Sigmoid colon (tissue), 7 donors: Measurements from ENCODE around the gene APOOL. TPM values are rescaled to one million over a fixed set of nuclear protein-coding genes. Genes with fewer than 3 reads are reported as not detected.

Experiments
- DNase-seq: peaks from one replicate; pipeline ENCODE4 v3.0.0-alpha.2; 2019
- H3K27ac ChIP-seq, 4 donors: fragments of 200-600 bp; sonication (generic); one replicate each; pipeline ENCODE4 v1.5.1; 2016 to 2019; ENCODE audit warnings: mild to moderate bottlenecking in 1 of 4
- H3K27me3 ChIP-seq, 3 donors: fragments of 200-600 bp; sonication (generic); one replicate each; pipeline ENCODE4 v1.5.1; 2019; ENCODE audit warnings: mild to moderate bottlenecking in 1 of 3
- H3K36me3 ChIP-seq, 4 donors: fragments of 200-600 bp; sonication (generic); one replicate each; pipeline ENCODE4 v1.5.1; 2016 to 2019
- H3K4me1 ChIP-seq, 4 donors: fragments of 200-600 bp; sonication (generic); one replicate each; pipeline ENCODE4 v1.5.1; 2017 to 2019
- H3K4me3 ChIP-seq, 4 donors: fragments of 200-600 bp; sonication (generic); one replicate each; pipeline ENCODE4 v1.5.1; 2017 to 2019; ENCODE audit warnings: mild to moderate bottlenecking in 2 of 4, moderate library complexity in 1 of 4
- H3K9me3 ChIP-seq, 4 donors: fragments of 200-600 bp in 3 of 4; sonication (generic) in 3 of 4; one replicate each; pipeline versions ENCODE4 v1.5.1 to v1.6.1; 2013 to 2019
- EP300 ChIP-seq, 4 donors: sonication (generic); formaldehyde crosslinking; IDR thresholded peaks; one replicate each; pipeline ENCODE4 v1.6.1; 2017; ENCODE audit warnings: antibody characterized with exemption in 4 of 4
- POLR2A ChIP-seq, 2 donors: fragments of 450-650 bp; IDR thresholded peaks; one replicate each; pipeline ENCODE4 v1.6.1; 2016; ENCODE audit warnings: antibody characterized with exemption in 2 of 2, mild to moderate bottlenecking in 2 of 2, moderate library complexity in 2 of 2
- POLR2AphosphoS5 ChIP-seq, 4 donors: sonication (generic); formaldehyde crosslinking; IDR thresholded peaks; one replicate each; pipeline ENCODE4 v1.6.1; 2017; ENCODE audit warnings: antibody characterized with exemption in 4 of 4
- WGBS, 2 donors: extraction: QIAGEN DNeasy Blood & Tissue Kit; methylation state at CpG; one replicate each; pipeline ENCODE4 v1.1.7; 2013; 5-methylcytosine and 5-hydroxymethylcytosine counted together
- intact Hi-C: fragments of 100-400 bp; cut with DNase I; formaldehyde crosslinking; loops from one replicate; pipeline ENCODE4 v1.15.1; 2023
- polyA plus RNA-seq, 3 donors: library from polyadenylated mRNA; stranded (reverse); fragments of 200-250 nt; gene quantifications; one replicate each; pipeline ENCODE4 v1.2.3, GENCODE V29; 2013
- total RNA-seq, 4 donors: library from RNA; depleted of rRNA; stranded (reverse); fragments of >200 nt; gene quantifications; one replicate each; pipeline ENCODE4 v1.1.0, GENCODE V29; 2016
- TF ChIP-seq, protein P1 (sequence below), 4 experiments: fragments of 450-650 bp in 3 of 4; fragments of 200-600 bp in 1 of 4; IDR thresholded peaks; one replicate each; pipeline ENCODE4 v1.5.1; 2016 to 2019; ENCODE audit warnings: antibody characterized with exemption in 4 of 4, mild to moderate bottlenecking in 3 of 4, moderate library complexity in 2 of 4
- donor health status: healthy with polysubstance abuse.
- donor health status: Bipolar disorder and iron deficiency.
- donor health status: healthy.

APOOL gene
- total and polyA plus RNA-seq, 7 donors = 3.0 to 16.8 (median 8.1) TPM

DNA sequence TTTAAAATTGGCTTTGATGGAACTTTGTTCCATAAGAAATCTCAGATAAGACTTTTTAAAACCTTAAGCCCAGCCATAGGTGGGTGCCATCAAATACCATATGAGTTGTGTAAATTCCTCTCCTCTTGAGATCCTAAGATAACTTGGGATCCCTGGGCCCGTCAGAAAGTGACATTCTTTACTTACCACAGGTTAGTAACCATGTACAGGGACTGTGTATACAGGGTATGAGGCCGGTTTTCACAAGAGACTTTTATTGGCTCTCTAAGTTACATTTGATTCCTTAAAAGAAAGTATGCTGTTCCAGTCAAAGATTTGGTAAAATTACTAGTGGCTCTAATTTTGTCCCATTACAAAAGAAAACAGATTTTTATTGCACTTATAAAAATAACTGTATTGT lies 110.1 kb downstream of the APOOL start:
- Histone ChIP-seq H3K4me3 (no peak overlapping the region), H3K9me3 (no peaks in the 10 kb centered on the region), H3K36me3 (no peaks in the 10 kb centered on the region), H3K27me3 (no peaks in the 10 kb centered on the region), H3K27ac (no peak overlapping the region), H3K4me1 (no peaks in the 10 kb centered on the region)
- 77 to 91% methylated on average over 2 of the region's 2 CpGs for whole genome bisulfite sequencing, 2 donors
- intact Hi-C loops = loop anchor here (5.0 kb wide), 1 partner anchor 429 kb away; no protein-coding TSS in a partner anchor
- TF ChIP-seq EP300 (IDR thresholded peaks at IDR 0.05) (no peak), POLR2AphosphoS5 (IDR thresholded peaks at IDR 0.05) (no peak), POLR2A (IDR thresholded peaks at IDR 0.05) (no peak)
- TF ChIP-seq, protein P1, sequence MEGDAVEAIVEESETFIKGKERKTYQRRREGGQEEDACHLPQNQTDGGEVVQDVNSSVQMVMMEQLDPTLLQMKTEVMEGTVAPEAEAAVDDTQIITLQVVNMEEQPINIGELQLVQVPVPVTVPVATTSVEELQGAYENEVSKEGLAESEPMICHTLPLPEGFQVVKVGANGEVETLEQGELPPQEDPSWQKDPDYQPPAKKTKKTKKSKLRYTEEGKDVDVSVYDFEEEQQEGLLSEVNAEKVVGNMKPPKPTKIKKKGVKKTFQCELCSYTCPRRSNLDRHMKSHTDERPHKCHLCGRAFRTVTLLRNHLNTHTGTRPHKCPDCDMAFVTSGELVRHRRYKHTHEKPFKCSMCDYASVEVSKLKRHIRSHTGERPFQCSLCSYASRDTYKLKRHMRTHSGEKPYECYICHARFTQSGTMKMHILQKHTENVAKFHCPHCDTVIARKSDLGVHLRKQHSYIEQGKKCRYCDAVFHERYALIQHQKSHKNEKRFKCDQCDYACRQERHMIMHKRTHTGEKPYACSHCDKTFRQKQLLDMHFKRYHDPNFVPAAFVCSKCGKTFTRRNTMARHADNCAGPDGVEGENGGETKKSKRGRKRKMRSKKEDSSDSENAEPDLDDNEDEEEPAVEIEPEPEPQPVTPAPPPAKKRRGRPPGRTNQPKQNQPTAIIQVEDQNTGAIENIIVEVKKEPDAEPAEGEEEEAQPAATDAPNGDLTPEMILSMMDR (IDR thresholded peaks at IDR 0.05) = no peak
- no peak for DNase-seq

DNA sequence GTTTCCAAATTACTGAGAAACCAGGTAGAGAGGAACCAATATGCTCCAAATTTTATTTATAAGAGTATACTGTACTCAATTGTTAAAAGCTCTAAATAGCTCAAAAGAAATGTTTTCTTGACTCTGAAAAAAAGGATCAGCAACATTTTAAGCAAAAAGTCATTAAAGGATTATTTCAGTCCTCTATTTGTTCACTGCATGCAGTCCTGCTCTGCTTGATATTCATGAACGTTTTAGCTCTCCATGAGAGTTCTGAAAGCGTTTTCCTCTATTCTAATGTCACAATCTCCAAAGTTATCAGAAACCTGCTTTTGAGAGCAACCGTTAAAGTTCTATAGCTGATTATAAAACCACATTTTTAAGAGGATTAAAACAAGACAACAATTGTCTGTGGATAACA lies 110.5 kb downstream of the APOOL start:
- Histone ChIP-seq H3K4me3 (no peak overlapping the region), H3K9me3 (no peaks in the 10 kb centered on the region), H3K36me3 (no peaks in the 10 kb centered on the region), H3K4me1 (no peaks in the 10 kb centered on the region), H3K27me3 (no peaks in the 10 kb centered on the region), H3K27ac (no peak overlapping the region)
- no peak for TF ChIP-seq EP300 (IDR thresholded peaks at IDR 0.05)
- no peak for TF ChIP-seq POLR2A (IDR thresholded peaks at IDR 0.05)
- no peak for TF ChIP-seq POLR2AphosphoS5 (IDR thresholded peaks at IDR 0.05)
- TF ChIP-seq, protein P1 (IDR thresholded peaks at IDR 0.05) = no peak
- WGBS, 2 donors = 92 to 93% methylated on average over 3 of the region's 3 CpGs
- DNase-seq = no peak
- intact Hi-C loops = loop anchor here (5.0 kb wide), 1 partner anchor 428 kb away; no protein-coding TSS in a partner anchor

DNA sequence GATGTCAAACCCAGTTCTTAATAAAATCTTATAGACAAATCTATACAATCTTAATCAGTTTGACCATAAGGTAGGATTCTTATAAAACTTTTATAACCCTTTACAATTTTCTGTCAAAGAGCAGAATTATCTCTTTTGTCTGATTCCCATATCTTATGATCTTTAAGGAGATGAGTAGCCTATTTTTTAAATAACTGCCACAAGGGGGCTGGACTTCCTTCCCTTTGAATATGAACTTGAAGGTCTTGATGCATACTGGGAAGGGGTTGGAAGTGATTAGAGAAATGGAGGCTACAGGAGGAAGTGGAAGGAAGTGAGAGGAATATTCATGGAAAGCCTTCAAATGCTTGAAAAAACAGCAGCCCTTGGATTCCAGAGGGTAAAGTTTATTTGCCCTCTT lies 111.1 kb downstream of the APOOL start:
- Histone ChIP-seq H3K36me3 (no peaks in the 10 kb centered on the region), H3K9me3 (no peaks in the 10 kb centered on the region), H3K27me3 (no peaks in the 10 kb centered on the region), H3K4me1 (no peaks in the 10 kb centered on the region), H3K4me3 (no peak overlapping the region), H3K27ac (no peak overlapping the region)
- no peak for DNase-seq
- TF ChIP-seq POLR2A (IDR thresholded peaks at IDR 0.05) = no peak
- TF ChIP-seq POLR2AphosphoS5 (IDR thresholded peaks at IDR 0.05) = no peak
- no peak for TF ChIP-seq EP300 (IDR thresholded peaks at IDR 0.05)
- intact Hi-C loops = loop anchor here (5.0 kb wide), 1 partner anchor 428 kb away; no protein-coding TSS in a partner anchor

DNA sequence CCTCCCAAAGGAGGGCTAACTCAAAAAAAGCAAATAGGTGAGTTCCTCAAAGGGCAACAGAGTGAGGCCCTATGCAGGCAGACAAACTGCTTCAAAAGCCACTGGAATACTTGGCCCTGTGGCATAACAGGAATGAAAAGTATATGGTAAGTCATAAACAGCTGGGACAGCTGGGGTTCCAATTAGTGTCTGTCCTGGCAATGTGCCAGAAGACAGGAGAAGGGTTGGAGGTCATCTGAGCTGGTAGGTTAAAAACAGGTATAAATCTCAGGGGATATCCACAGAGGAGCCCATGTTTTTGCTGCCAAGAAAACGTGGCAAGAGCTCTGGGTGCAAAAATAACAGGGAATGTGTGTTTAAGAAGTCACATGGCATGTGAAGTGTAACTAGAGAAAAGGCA lies 111.6 kb downstream of the APOOL start:
- Histone ChIP-seq H3K9me3 (no peaks in the 10 kb centered on the region), H3K27me3 (no peaks in the 10 kb centered on the region), H3K27ac (no peak overlapping the region), H3K4me1 (no peaks in the 10 kb centered on the region), H3K36me3 (no peaks in the 10 kb centered on the region), H3K4me3 (no peak overlapping the region)
- 35 to 38% methylated on average over 1 of the region's 1 CpG for WGBS, 2 donors
- TF ChIP-seq POLR2A (IDR thresholded peaks at IDR 0.05) = no peak
- TF ChIP-seq, protein P1 (IDR thresholded peaks at IDR 0.05) = no peak
- no peak for TF ChIP-seq POLR2AphosphoS5 (IDR thresholded peaks at IDR 0.05)
- TF ChIP-seq EP300 (IDR thresholded peaks at IDR 0.05) = no peak
- no peak for DNase-seq
- intact Hi-C loops = no loop called here

DNA sequence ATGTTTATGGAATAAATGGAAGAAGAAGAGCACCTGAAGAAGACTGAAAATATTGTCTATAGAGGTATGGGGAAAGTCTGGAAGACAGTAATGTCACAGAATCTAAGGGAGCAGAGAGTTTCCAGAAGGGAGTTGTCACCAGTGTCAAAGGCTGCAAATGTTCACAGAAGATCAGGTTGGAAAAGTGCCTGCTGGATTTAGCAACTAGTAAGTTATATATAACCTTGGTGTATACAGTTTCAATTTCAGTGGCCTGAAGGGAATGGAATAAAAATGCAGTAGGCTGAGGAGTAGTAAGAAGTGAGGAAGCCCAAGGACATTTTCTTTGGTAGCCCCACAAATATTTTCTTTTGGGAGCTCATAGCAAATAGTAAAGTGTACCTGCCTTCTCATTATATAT lies 132.7 kb downstream of the APOOL start:
- no peaks in the 10 kb centered on the region for H3K36me3 ChIP-seq
- DNase-seq = no peak
- TF ChIP-seq EP300 (IDR thresholded peaks at IDR 0.05) (no peak), POLR2A (IDR thresholded peaks at IDR 0.05) (no peak), POLR2AphosphoS5 (IDR thresholded peaks at IDR 0.05) (no peak)
- TF ChIP-seq, protein P1 (IDR thresholded peaks at IDR 0.05) = no peak
- no peaks in the 10 kb centered on the region for H3K27me3 ChIP-seq
- no peaks in the 10 kb centered on the region for H3K9me3 ChIP-seq
- no peaks in the 10 kb centered on the region for H3K4me1 ChIP-seq
- intact Hi-C loops = no loop called here
- no peak overlapping the region for H3K27ac ChIP-seq
- no peak overlapping the region for H3K4me3 ChIP-seq
